Liver (tissue), 9 donors: ENCODE data around the gene GALNTL6. TPM values are rescaled to one million over a fixed set of nuclear protein-coding genes. Genes with fewer than 3 reads are reported as not detected.
"Not testable (repeated sequence)": the region's sequence is repeated elsewhere in the genome, so short reads cannot be mapped to it uniquely, and the experiment has no call there.

Experiments
- DNase-seq: peaks from one replicate; pipeline ENCODE4 v3.0.0-alpha.2; 2017; ENCODE audit warnings: low spot score
- H3K27ac ChIP-seq, 2 donors: one replicate each; pipeline ENCODE4 v1.7.0; 2013; ENCODE audit warnings: inconsistent platforms in 2 of 2, low read length in 2 of 2, control low read depth in 1 of 2, low read depth in 1 of 2, mild to moderate bottlenecking in 1 of 2
- H3K27me3 ChIP-seq, 4 donors: one replicate each; pipeline versions ENCODE4 v1.6.1 to v1.7.0; 2013; ENCODE audit warnings: low read length in 3 of 4, inconsistent platforms in 1 of 4, mild to moderate bottlenecking in 1 of 4, moderate library complexity in 1 of 4; ENCODE audit not compliant: control insufficient read depth in 4 of 4, insufficient read depth in 4 of 4
- H3K36me3 ChIP-seq, 4 donors: one replicate each; pipeline versions ENCODE4 v1.6.1 to v1.7.0; 2013; ENCODE audit warnings: low read length in 3 of 4, mild to moderate bottlenecking in 3 of 4, low read depth in 1 of 4, moderate library complexity in 1 of 4; ENCODE audit not compliant: control insufficient read depth in 4 of 4, insufficient read depth in 3 of 4
- H3K4me1 ChIP-seq, 4 donors: one replicate each; pipeline versions ENCODE4 v1.6.1 to v1.7.0; 2013; ENCODE audit warnings: low read length in 3 of 4, mild to moderate bottlenecking in 3 of 4, moderate library complexity in 1 of 4; ENCODE audit not compliant: control insufficient read depth in 4 of 4, insufficient read depth in 4 of 4
- H3K4me3 ChIP-seq, 3 donors: one replicate each; pipeline versions ENCODE4 v1.6.1 to v1.7.0; 2013; ENCODE audit warnings: low read length in 3 of 3, control low read depth in 1 of 3, low read depth in 1 of 3, mild to moderate bottlenecking in 1 of 3
- H3K9ac ChIP-seq, 2 donors: one replicate each; pipeline ENCODE4 v1.7.0; 2013; ENCODE audit warnings: low read length in 2 of 2, mild to moderate bottlenecking in 2 of 2, moderate library complexity in 2 of 2, control low read depth in 1 of 2, low read depth in 1 of 2
- H3K9me3 ChIP-seq, 4 donors: one replicate each; pipeline versions ENCODE4 v1.6.1 to v1.7.0; 2013; ENCODE audit warnings: low read length in 3 of 4; ENCODE audit not compliant: control insufficient read depth in 4 of 4
- CTCF ChIP-seq: fragments of 150-350 bp; IDR thresholded peaks from 2 replicates; pipeline ENCODE4 v1.5.1; 2017; ENCODE audit warnings: improper control_type of control experiment, low read depth, low read length; ENCODE audit not compliant: missing input control
- EGR1 ChIP-seq, 2 donors: IDR thresholded peaks; 2 replicates each; pipeline ENCODE4 v1.6.1; 2016 to 2018; ENCODE audit warnings: antibody characterized with exemption in 2 of 2, low read depth in 2 of 2
- FOXA1 ChIP-seq: IDR thresholded peaks from 2 replicates; pipeline ENCODE4 v1.6.1; 2016; ENCODE audit warnings: antibody characterized with exemption
- FOXA2 ChIP-seq: IDR thresholded peaks from 2 replicates; pipeline ENCODE4 v1.6.1; 2016; ENCODE audit warnings: antibody characterized with exemption
- GABPA ChIP-seq, 2 donors: IDR thresholded peaks in 1 of 2; conservative IDR thresholded peaks in 1 of 2; 2 replicates each; pipeline ENCODE4 v1.6.1; 2016; ENCODE audit warnings: antibody characterized with exemption in 2 of 2, mild to moderate bottlenecking in 1 of 2, moderate library complexity in 1 of 2
- HNF4A ChIP-seq, 2 donors: conservative IDR thresholded peaks; 2 replicates each; pipeline ENCODE4 v1.6.1; 2016; ENCODE audit warnings: antibody characterized with exemption in 2 of 2, mild to moderate bottlenecking in 2 of 2
- HNF4G ChIP-seq: IDR thresholded peaks from 2 replicates; pipeline ENCODE4 v1.6.1; 2016; ENCODE audit warnings: antibody characterized with exemption
- JUND ChIP-seq, 2 donors: IDR thresholded peaks; 2 replicates each; pipeline ENCODE4 v1.6.1; 2016; ENCODE audit warnings: antibody characterized with exemption in 2 of 2
- NR2F2 ChIP-seq: IDR thresholded peaks from 2 replicates; pipeline ENCODE4 v1.6.1; 2016; ENCODE audit warnings: antibody characterized with exemption
- RAD21 ChIP-seq, 2 donors: IDR thresholded peaks; 2 replicates each; pipeline ENCODE4 v1.6.1; 2016; ENCODE audit warnings: antibody characterized with exemption in 2 of 2, mild to moderate bottlenecking in 2 of 2
- RXRA ChIP-seq, 2 donors: IDR thresholded peaks; 2 replicates each; pipeline ENCODE4 v1.6.1; 2017 to 2018; ENCODE audit warnings: antibody characterized with exemption in 2 of 2, mild to moderate bottlenecking in 1 of 2
- SP1 ChIP-seq: IDR thresholded peaks from 2 replicates; pipeline ENCODE4 v1.6.1; 2018; ENCODE audit warnings: antibody characterized with exemption, mild to moderate bottlenecking
- TAF1 ChIP-seq: conservative IDR thresholded peaks from 2 replicates; pipeline ENCODE4 v1.6.1; 2016; ENCODE audit warnings: antibody characterized with exemption, mild to moderate bottlenecking
- YY1 ChIP-seq: IDR thresholded peaks from 2 replicates; pipeline ENCODE4 v1.6.1; 2016; ENCODE audit warnings: antibody characterized with exemption, mild to moderate bottlenecking
- ZBTB33 ChIP-seq: IDR thresholded peaks from 2 replicates; pipeline ENCODE4 v1.6.1; 2016; ENCODE audit warnings: antibody characterized with exemption
- WGBS: extraction: QIAGEN DNeasy Blood & Tissue Kit; methylation state at CpG from one replicate; pipeline ENCODE4 v1.1.7; 2013; 5-methylcytosine and 5-hydroxymethylcytosine counted together
- polyA plus RNA-seq, 2 donors: library from polyadenylated mRNA; stranded (reverse) in 1 of 2; unstranded in 1 of 2; fragments of 200-250 nt in 1 of 2; fragments of >200 nt in 1 of 2; fragmentation: Nextera tagmentation in 1 of 2; extraction: Ambion mirVana in 1 of 2; gene quantifications; one replicate each; pipeline versions ENCODE4 v1.2.1 to v1.2.3, GENCODE V29; 2013 to 2015
- total RNA-seq, 2 donors: library from RNA; depleted of rRNA; stranded (reverse); fragments of >200 nt; gene quantifications; one replicate each; pipeline ENCODE4 v1.2.3, GENCODE V29; 2014
- donor health status: healthy.
- donor health status: healthy.
- donor health status: healthy.
- donor health status: healthy.
- donor health status: healthy.

The GALNTL6 gene
- total and polyA plus RNA-seq, 4 donors: 0.06 to 0.08 TPM; not detected in 2

GRCh38 chr4:173038192-173038896 is 1225.1 kb downstream of the GALNTL6 start (continued):
- TF ChIP-seq ZBTB33 (no peak), HNF4A (conservative IDR thresholded peaks at IDR 0.05) (no peak), CTCF (no peak), YY1 (no peak), JUND (IDR thresholded peaks at IDR 0.05) (no peak), FOXA1 (no peak)

DNA sequence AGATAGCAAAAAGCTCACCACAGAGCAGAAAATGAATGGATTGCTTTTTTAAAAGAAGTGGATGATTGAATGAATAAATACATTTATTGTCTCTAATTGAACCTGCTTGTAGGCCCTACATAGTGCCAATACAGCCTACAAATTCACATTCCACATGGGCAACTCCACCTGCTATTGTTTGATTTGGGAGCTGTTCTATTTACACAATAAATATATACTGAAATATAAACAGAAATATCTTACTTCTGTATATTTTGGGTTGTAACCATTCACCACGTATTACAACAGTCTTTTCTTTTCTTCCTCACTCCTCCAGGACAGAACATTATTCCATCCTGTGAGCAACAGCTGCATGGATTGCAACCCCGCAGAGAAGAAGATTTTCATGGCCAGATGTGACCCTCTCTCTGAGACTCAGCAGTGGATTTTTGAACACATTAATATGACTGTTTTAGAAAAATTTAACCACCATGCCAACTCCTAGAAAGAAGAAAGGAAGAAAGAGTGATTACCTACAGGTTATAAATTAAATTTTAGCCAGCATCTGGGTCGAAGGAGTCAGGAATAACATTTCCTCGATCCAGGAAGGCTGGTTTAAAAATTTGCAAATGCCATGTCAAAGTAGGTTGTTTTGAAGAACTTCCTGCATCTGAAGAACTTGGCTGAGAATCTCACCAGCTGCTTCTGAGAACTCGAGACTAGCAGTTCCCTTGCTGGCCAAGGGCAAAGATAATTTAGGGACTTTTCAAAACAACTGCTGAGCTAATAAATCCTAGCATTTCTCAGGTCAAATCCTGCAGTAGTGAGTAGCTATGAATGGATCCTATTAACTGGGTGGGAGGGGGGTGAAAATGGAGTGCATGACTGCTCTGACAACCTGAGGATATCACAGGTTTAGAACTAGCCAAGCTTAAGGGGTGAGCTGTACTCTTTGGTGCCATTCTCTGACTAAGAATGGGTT is 1226.7 kb downstream of the GALNTL6 start:
- 32% methylated on average over 5 of the region's 5 CpGs for WGBS
- TF ChIP-seq YY1 (no peak), FOXA1 (no peak), RXRA (IDR thresholded peaks at IDR 0.05) (no peak), RAD21 (IDR thresholded peaks at IDR 0.05) (no peak)
- no peak overlapping the region for H3K9ac ChIP-seq

DNA sequence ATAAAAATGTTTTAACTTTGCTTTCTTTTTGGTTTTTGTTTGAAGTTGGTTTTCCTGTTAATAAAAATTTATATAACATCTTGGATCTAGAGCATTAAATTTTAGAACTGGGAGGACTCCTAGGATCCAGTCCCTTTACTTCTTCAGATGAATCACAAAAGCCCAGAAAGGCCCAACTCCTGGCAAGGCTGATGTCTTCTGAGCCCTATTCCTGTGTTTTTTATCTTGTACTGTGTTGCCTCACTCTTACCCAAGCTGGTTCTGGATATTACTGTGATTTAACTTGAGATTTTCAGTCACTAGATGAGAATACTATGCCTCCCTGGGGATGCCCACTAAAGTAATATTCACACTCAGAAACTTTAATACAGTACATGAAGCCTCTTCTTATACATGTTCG is 1228.3 kb downstream of the GALNTL6 start:
- Histone ChIP-seq H3K9me3 (no peaks in the 10 kb centered on the region), H3K27me3 (no peaks in the 10 kb centered on the region), H3K9ac (no peak overlapping the region), H3K27ac (no peak overlapping the region), H3K4me1 (no peaks in the 10 kb centered on the region), H3K36me3 (no peaks in the 10 kb centered on the region), H3K4me3 (no peak overlapping the region)
- no peak for TF ChIP-seq GABPA (IDR thresholded peaks at IDR 0.05 in 1 of 2, conservative IDR thresholded peaks at IDR 0.05 in 1 of 2)
- TF ChIP-seq CTCF: no peak
- no peak for TF ChIP-seq ZBTB33
- no peak for TF ChIP-seq FOXA1
- no peak for TF ChIP-seq HNF4A (conservative IDR thresholded peaks at IDR 0.05)
- TF ChIP-seq SP1: no peak
- no peak for TF ChIP-seq RAD21 (IDR thresholded peaks at IDR 0.05)
- TF ChIP-seq HNF4G: no peak
- TF ChIP-seq TAF1: no peak
- no peak for TF ChIP-seq FOXA2
- TF ChIP-seq EGR1 (IDR thresholded peaks at IDR 0.05; ENCODE audit: low read depth in 2 of 2): no peak
- no peak for TF ChIP-seq NR2F2
- WGBS: 89% methylated on average over 1 of the region's 1 CpG
- DNase-seq: no peak

More for the DNA sequence above, 1226.7 kb downstream of the GALNTL6 start:
- H3K4me3 ChIP-seq: no peak overlapping the region
- no peaks in the 10 kb centered on the region for H3K4me1 ChIP-seq
- H3K36me3 ChIP-seq: no peaks in the 10 kb centered on the region
- H3K27me3 ChIP-seq: no peaks in the 10 kb centered on the region
- no peak overlapping the region for H3K27ac ChIP-seq
- no peaks in the 10 kb centered on the region for H3K9me3 ChIP-seq
- no peak for DNase-seq

GRCh38 chr4:173042139-173042538 is 1228.9 kb downstream of the GALNTL6 start:
- not testable (repeated sequence) for H3K27ac ChIP-seq, DNase-seq, H3K9ac ChIP-seq, H3K4me1 ChIP-seq, H3K36me3 ChIP-seq, H3K4me3 ChIP-seq, H3K9me3 ChIP-seq, H3K27me3 ChIP-seq
- 87% methylated on average over 1 of the region's 1 CpG for WGBS
